ENCODE measurements around the gene ACOXL.

GRCh38 chr2:110725370-110725769 is 7.0 kb upstream of the ACOXL start:
- no peak for TF ChIP-seq CTCF (tag by site-specific recombination; IDR thresholded peaks at IDR 0.05)
- no peak for TF ChIP-seq ZNF175 (tag by site-specific recombination; IDR thresholded peaks at IDR 0.05)
- no peak for TF ChIP-seq SP2 (tag by site-specific recombination; IDR thresholded peaks at IDR 0.05)
- no peak for TF ChIP-seq FEZF1 (tag by site-specific recombination; IDR thresholded peaks at IDR 0.05)
- TF ChIP-seq, protein P1, sequence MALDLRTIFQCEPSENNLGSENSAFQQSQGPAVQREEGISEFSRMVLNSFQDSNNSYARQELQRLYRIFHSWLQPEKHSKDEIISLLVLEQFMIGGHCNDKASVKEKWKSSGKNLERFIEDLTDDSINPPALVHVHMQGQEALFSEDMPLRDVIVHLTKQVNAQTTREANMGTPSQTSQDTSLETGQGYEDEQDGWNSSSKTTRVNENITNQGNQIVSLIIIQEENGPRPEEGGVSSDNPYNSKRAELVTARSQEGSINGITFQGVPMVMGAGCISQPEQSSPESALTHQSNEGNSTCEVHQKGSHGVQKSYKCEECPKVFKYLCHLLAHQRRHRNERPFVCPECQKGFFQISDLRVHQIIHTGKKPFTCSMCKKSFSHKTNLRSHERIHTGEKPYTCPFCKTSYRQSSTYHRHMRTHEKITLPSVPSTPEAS (tag by site-specific recombination; IDR thresholded peaks at IDR 0.05) = no peak
- TF ChIP-seq, protein P2, sequence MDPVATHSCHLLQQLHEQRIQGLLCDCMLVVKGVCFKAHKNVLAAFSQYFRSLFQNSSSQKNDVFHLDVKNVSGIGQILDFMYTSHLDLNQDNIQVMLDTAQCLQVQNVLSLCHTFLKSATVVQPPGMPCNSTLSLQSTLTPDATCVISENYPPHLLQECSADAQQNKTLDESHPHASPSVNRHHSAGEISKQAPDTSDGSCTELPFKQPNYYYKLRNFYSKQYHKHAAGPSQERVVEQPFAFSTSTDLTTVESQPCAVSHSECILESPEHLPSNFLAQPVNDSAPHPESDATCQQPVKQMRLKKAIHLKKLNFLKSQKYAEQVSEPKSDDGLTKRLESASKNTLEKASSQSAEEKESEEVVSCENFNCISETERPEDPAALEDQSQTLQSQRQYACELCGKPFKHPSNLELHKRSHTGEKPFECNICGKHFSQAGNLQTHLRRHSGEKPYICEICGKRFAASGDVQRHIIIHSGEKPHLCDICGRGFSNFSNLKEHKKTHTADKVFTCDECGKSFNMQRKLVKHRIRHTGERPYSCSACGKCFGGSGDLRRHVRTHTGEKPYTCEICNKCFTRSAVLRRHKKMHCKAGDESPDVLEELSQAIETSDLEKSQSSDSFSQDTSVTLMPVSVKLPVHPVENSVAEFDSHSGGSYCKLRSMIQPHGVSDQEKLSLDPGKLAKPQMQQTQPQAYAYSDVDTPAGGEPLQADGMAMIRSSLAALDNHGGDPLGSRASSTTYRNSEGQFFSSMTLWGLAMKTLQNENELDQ (tag by site-specific recombination; IDR thresholded peaks at IDR 0.05; ENCODE audit: low read depth) = no peak

Data from HEK293 (cell line).